Gastrocnemius medialis (tissue), 4 donors: Measurements from ENCODE around the gene WDR70. TPM values are rescaled to one million over a fixed set of nuclear protein-coding genes. Genes with fewer than 3 reads are reported as not detected.

Experiments
- ATAC-seq, 2 donors: fragments of 150-250 bp; one replicate each; pipeline ENCODE4 v1.9.1; 2016
- DNase-seq, 2 donors: peaks; one replicate each; pipeline ENCODE4 v3.0.0-alpha.2; 2019
- H3K27ac ChIP-seq, 4 donors: fragments of 200-600 bp; sonication (generic); 1 replicate in 1 of 4; 2 replicates in 3 of 4; pipeline ENCODE4 v1.5.1; 2016 to 2018; ENCODE audit warnings: mild to moderate bottlenecking in 2 of 4, moderate library complexity in 1 of 4
- H3K27me3 ChIP-seq, 3 donors: fragments of 200-600 bp; sonication (generic) in 2 of 3; 1 replicate in 1 of 3; 2 replicates in 2 of 3; pipeline versions ENCODE4 v1.5.1 to v1.6.0; 2016 to 2019; ENCODE audit warnings: mild to moderate bottlenecking in 1 of 3, moderate library complexity in 1 of 3
- H3K36me3 ChIP-seq, 2 donors: fragments of 200-600 bp; sonication (generic) in 1 of 2; one replicate each; pipeline ENCODE4 v1.5.1; 2017 to 2018
- H3K4me1 ChIP-seq, 2 donors: fragments of 200-600 bp; sonication (generic) in 1 of 2; one replicate each; pipeline ENCODE4 v1.5.1; 2016 to 2017; ENCODE audit warnings: mild to moderate bottlenecking in 2 of 2
- H3K4me3 ChIP-seq, 4 donors: fragments of 200-600 bp; sonication (generic) in 3 of 4; 1 replicate in 1 of 4; 2 replicates in 3 of 4; pipeline ENCODE4 v1.5.1; 2016 to 2019; ENCODE audit warnings: mild to moderate bottlenecking in 2 of 4
- H3K9me3 ChIP-seq, 3 donors: fragments of 200-600 bp; sonication (generic) in 2 of 3; 1 replicate in 1 of 3; 2 replicates in 2 of 3; pipeline ENCODE4 v1.5.1; 2016 to 2019
- POLR2A ChIP-seq, 2 donors: fragments of 450-650 bp; IDR thresholded peaks; one replicate each; pipeline ENCODE4 v1.6.1; 2017; ENCODE audit warnings: antibody characterized with exemption in 2 of 2, mild to moderate bottlenecking in 2 of 2, moderate library complexity in 2 of 2
- in situ Hi-C, 4 donors: fragments of 200-750 bp; cut with MboI; loops; one replicate each; pipeline versions ENCODE4 v1.15.0 to v1.8.0; 2017; ENCODE audit warnings: low sequenced_read_pairs in 4 of 4
- intact Hi-C: fragments of 100-400 bp; cut with DNase I; formaldehyde crosslinking; loops from one replicate; pipeline ENCODE4 v1.15.1; 2023; ENCODE audit warnings: low total_unique reads
- total RNA-seq, 4 donors: library from RNA; depleted of rRNA; stranded (reverse); fragments of >200 nt; gene quantifications; one replicate each; pipeline versions ENCODE4 v1.1.0 to v1.2.3, GENCODE V29; 2016
- TF ChIP-seq, protein P1 (sequence below), 5 experiments: fragments of 450-650 bp in 3 of 5; fragments of 200-600 bp in 2 of 5; sonication (generic) in 2 of 5; IDR thresholded peaks in 4 of 5; conservative IDR thresholded peaks in 1 of 5; 1 replicate in 4 of 5; 2 replicates in 1 of 5; pipeline ENCODE4 v1.5.1; 2016 to 2019; ENCODE audit warnings: antibody characterized with exemption in 5 of 5, mild to moderate bottlenecking in 3 of 5, moderate library complexity in 3 of 5

Gene WDR70
- total RNA-seq, 4 donors from 2014 or later, result 15.9 to 24.8 (median 21.5) TPM

GRCh38 chr5:37704406-37704805 lies 325.3 kb downstream of the WDR70 start:
- intact Hi-C loops, result no loop called here
- in situ Hi-C loops, result no loop called here

GRCh38 chr5:37709020-37709419 lies 329.9 kb downstream of the WDR70 start:
- in situ Hi-C loops (no loop called here), intact Hi-C loops (no loop called here)
- Histone ChIP-seq H3K27me3 (no peaks in the 10 kb centered on the region), H3K9me3 (no peaks in the 10 kb centered on the region), H3K4me3 (no peak overlapping the region), H3K27ac (peak overlapping the region in 2 of 4 donors; percentile 18 to 22), H3K4me1 (peaks cover 11 to 26% of the 10 kb centered on the region in 2 donors), H3K36me3 (no peaks in the 10 kb centered on the region)
- DNase-seq (no peak), ATAC-seq (no peak)
- no peak for TF ChIP-seq POLR2A (IDR thresholded peaks at IDR 0.05)
- TF ChIP-seq, protein P1, sequence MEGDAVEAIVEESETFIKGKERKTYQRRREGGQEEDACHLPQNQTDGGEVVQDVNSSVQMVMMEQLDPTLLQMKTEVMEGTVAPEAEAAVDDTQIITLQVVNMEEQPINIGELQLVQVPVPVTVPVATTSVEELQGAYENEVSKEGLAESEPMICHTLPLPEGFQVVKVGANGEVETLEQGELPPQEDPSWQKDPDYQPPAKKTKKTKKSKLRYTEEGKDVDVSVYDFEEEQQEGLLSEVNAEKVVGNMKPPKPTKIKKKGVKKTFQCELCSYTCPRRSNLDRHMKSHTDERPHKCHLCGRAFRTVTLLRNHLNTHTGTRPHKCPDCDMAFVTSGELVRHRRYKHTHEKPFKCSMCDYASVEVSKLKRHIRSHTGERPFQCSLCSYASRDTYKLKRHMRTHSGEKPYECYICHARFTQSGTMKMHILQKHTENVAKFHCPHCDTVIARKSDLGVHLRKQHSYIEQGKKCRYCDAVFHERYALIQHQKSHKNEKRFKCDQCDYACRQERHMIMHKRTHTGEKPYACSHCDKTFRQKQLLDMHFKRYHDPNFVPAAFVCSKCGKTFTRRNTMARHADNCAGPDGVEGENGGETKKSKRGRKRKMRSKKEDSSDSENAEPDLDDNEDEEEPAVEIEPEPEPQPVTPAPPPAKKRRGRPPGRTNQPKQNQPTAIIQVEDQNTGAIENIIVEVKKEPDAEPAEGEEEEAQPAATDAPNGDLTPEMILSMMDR (IDR thresholded peaks at IDR 0.05 in 4 of 5, conservative IDR thresholded peaks at IDR 0.05 in 1 of 5), result no peak

More at GRCh38 chr5:37704406-37704805, 325.3 kb downstream of the WDR70 start:
- no peak for TF ChIP-seq POLR2A (IDR thresholded peaks at IDR 0.05)
- TF ChIP-seq, protein P1 (IDR thresholded peaks at IDR 0.05 in 4 of 5, conservative IDR thresholded peaks at IDR 0.05 in 1 of 5), result no peak
- Histone ChIP-seq H3K27ac (no peak overlapping the region), H3K36me3 (no peaks in the 10 kb centered on the region), H3K27me3 (no peaks in the 10 kb centered on the region), H3K9me3 (no peaks in the 10 kb centered on the region), H3K4me3 (no peak overlapping the region), H3K4me1 (peaks cover 6 to 12% of the 10 kb centered on the region in 2 donors)
- no peak for DNase-seq
- no peak for ATAC-seq

GRCh38 chr5:37710965-37711364 lies 331.8 kb downstream of the WDR70 start:
- intact Hi-C loops (no loop called here), in situ Hi-C loops (no loop called here)
- DNase-seq (no peak), ATAC-seq (peak; percentile 92)
- no peak overlapping the region for H3K4me3 ChIP-seq
- TF ChIP-seq, protein P1 (IDR thresholded peaks at IDR 0.05 in 4 of 5, conservative IDR thresholded peaks at IDR 0.05 in 1 of 5), result no peak
- no peak for TF ChIP-seq POLR2A (IDR thresholded peaks at IDR 0.05)
- peak overlapping the region in 2 of 4 donors; percentile 59 to 63 for H3K27ac ChIP-seq
- H3K4me1 ChIP-seq, result peaks cover 11 to 26% of the 10 kb centered on the region in 2 donors
- H3K27me3 ChIP-seq, result no peaks in the 10 kb centered on the region
- no peaks in the 10 kb centered on the region for H3K36me3 ChIP-seq
- H3K9me3 ChIP-seq, result no peaks in the 10 kb centered on the region

DNA sequence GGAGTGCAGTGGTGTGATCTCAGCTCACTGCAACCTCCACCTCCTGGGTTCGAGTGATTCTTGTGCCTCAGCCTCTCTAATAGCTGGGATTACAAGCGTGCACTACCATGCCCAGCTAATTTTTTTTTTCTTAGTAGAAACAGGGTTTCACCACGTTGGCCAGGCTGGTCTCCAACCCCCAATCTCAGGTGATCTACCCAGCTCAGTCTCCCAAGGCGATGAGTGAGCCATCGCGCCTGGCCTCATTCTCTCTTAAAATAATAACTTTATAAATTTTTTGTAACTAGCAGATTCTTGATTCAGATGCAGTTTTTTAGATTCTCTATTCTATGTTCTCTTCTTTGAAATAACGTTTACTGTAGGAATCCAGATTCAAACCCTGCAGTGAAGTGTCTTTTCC lies 333.6 kb downstream of the WDR70 start:
- intact Hi-C loops, result no loop called here

More for the DNA sequence above, 333.6 kb downstream of the WDR70 start:
- H3K36me3 ChIP-seq, result no peaks in the 10 kb centered on the region
- no peaks in the 10 kb centered on the region for H3K27me3 ChIP-seq
- no peak overlapping the region for H3K27ac ChIP-seq
- H3K4me3 ChIP-seq, result no peak overlapping the region
- peaks cover 15 to 26% of the 10 kb centered on the region in 2 donors for H3K4me1 ChIP-seq
- no peak for DNase-seq
- in situ Hi-C loops, result no loop called here
- no peak for ATAC-seq
- TF ChIP-seq, protein P1 (IDR thresholded peaks at IDR 0.05 in 4 of 5, conservative IDR thresholded peaks at IDR 0.05 in 1 of 5), result no peak
- no peak for TF ChIP-seq POLR2A (IDR thresholded peaks at IDR 0.05)
- H3K9me3 ChIP-seq, result no peaks in the 10 kb centered on the region
